Osteoblast (primary cell): ENCODE data around the gene ACTG1. TPM values are rescaled to one million over a fixed set of nuclear protein-coding genes. Genes with fewer than 3 reads are reported as not detected.

Source experiments
- DNase-seq: peaks from one replicate; pipeline ENCODE4 v3.0.0; 2011; ENCODE audit warnings: low spot score, mixed read lengths; ENCODE audit not compliant: insufficient read length; ENCODE audit errors: missing footprints
- H2AFZ ChIP-seq: 2 replicates; pipeline ENCODE4 v1.6.0; 2011; ENCODE audit warnings: mild to moderate bottlenecking, low read length
- H3K27ac ChIP-seq: 2 replicates; pipeline ENCODE4 v1.5.1; 2011; ENCODE audit warnings: mild to moderate bottlenecking, low read depth, low read length, moderate library complexity
- H3K27me3 ChIP-seq: 2 replicates; pipeline ENCODE4 v1.6.0; 2012; ENCODE audit warnings: mild to moderate bottlenecking, control low read depth, inconsistent platforms, low read length, moderate library complexity; ENCODE audit not compliant: insufficient read depth
- H3K36me3 ChIP-seq: 2 replicates; pipeline ENCODE4 v1.5.1; 2011; ENCODE audit warnings: mild to moderate bottlenecking, low read length, control low read depth, moderate library complexity; ENCODE audit not compliant: insufficient read depth
- H3K4me1 ChIP-seq: 2 replicates; pipeline ENCODE4 v1.5.1; 2011; ENCODE audit warnings: mild to moderate bottlenecking, low read length, control low read depth, moderate library complexity; ENCODE audit not compliant: insufficient read depth
- H3K4me2 ChIP-seq: 2 replicates; pipeline ENCODE4 v1.6.0; 2011; ENCODE audit warnings: mild to moderate bottlenecking, low read length; ENCODE audit not compliant: insufficient read depth
- H3K4me3 ChIP-seq: fragments of 200-600 bp; sonication (generic); 3 replicates; pipeline ENCODE4 v1.5.1; 2012; ENCODE audit warnings: mild to moderate bottlenecking, low read length, inconsistent platforms; ENCODE audit not compliant: insufficient read depth
- H3K79me2 ChIP-seq: 2 replicates; pipeline ENCODE4 v1.6.0; 2012; ENCODE audit warnings: mild to moderate bottlenecking, low read length, control low read depth, inconsistent platforms; ENCODE audit not compliant: insufficient read depth
- H3K9me3 ChIP-seq: 2 replicates; pipeline ENCODE4 v1.5.1; 2011; ENCODE audit warnings: low read depth, low read length, control low read depth
- H4K20me1 ChIP-seq: 2 replicates; pipeline ENCODE4 v1.6.0; 2012; ENCODE audit warnings: mild to moderate bottlenecking, low read length, control low read depth; ENCODE audit not compliant: insufficient read depth
- total RNA-seq: library from RNA; depleted of rRNA; stranded (reverse); fragments of >200 nt; gene quantifications from 2 replicates; pipeline ENCODE4 v1.2.3, GENCODE V29; 2012
- TF ChIP-seq, protein P1 (sequence below): IDR thresholded peaks from 2 replicates; pipeline ENCODE4 v1.5.1; 2011; ENCODE audit warnings: mild to moderate bottlenecking, low read depth, low read length, moderate library complexity; ENCODE audit errors: extremely low read depth

The ACTG1 gene
- total RNA-seq, 1 donor: 13,273 TPM

DNA sequence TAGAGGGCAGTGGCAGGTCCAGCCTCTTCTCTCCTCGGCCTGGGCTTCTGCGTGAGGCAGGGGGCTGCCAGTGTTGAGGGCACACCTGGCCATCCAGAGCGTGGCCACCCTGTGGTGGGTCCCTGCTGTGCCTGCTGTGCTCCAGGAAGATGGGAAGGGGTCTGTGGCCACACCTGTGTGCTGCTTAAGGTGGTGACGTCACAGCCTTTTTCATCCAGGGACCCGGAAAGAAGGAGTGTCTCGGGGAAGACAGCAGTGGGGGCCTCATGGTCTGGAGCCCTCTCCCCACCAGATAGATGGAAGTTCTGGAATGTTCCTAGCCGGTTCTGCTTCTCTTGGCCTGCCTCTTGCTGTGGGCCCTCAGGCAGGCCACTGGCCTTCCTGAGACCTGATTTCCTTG, 36.5 kb downstream of the ACTG1 start:
- no peaks in the 10 kb centered on the region for H3K36me3 ChIP-seq
- H3K4me1 ChIP-seq: peaks cover 11% of the 10 kb centered on the region
- no peak for DNase-seq
- H3K4me2 ChIP-seq: no peak overlapping the region
- H2AFZ ChIP-seq: no peak overlapping the region
- H3K4me3 ChIP-seq: no peak overlapping the region
- H3K9me3 ChIP-seq: peaks cover 3% of the 10 kb centered on the region
- TF ChIP-seq, protein P1, sequence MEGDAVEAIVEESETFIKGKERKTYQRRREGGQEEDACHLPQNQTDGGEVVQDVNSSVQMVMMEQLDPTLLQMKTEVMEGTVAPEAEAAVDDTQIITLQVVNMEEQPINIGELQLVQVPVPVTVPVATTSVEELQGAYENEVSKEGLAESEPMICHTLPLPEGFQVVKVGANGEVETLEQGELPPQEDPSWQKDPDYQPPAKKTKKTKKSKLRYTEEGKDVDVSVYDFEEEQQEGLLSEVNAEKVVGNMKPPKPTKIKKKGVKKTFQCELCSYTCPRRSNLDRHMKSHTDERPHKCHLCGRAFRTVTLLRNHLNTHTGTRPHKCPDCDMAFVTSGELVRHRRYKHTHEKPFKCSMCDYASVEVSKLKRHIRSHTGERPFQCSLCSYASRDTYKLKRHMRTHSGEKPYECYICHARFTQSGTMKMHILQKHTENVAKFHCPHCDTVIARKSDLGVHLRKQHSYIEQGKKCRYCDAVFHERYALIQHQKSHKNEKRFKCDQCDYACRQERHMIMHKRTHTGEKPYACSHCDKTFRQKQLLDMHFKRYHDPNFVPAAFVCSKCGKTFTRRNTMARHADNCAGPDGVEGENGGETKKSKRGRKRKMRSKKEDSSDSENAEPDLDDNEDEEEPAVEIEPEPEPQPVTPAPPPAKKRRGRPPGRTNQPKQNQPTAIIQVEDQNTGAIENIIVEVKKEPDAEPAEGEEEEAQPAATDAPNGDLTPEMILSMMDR: no peak
- H3K27me3 ChIP-seq: no peaks in the 10 kb centered on the region
- no peak overlapping the region for H3K27ac ChIP-seq
- no peaks in the 10 kb centered on the region for H4K20me1 ChIP-seq
- no peaks in the 10 kb centered on the region for H3K79me2 ChIP-seq

DNA sequence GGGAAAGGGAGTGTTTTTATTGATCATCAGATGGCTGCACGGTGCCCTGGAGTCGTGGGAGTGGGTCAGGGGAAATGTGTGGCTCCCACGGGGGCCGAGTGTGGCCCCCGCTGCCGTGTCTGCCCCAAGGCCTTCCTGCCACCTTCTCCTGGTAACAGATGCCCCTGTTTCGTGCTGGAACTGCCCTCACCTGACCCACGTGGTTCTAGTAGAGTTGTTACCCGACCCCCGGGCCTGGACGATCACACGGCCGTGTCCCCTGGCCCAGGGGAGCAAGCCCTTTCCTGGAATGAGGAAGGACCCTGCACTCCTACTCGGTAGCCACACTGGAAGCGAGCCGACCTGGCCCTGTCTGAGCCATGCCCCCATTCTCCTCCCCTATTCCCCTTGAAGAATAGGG, 37.6 kb downstream of the ACTG1 start:
- no peaks in the 10 kb centered on the region for H3K36me3 ChIP-seq
- H3K27me3 ChIP-seq: no peaks in the 10 kb centered on the region
- DNase-seq: no peak
- H3K9me3 ChIP-seq: peaks cover 3% of the 10 kb centered on the region
- TF ChIP-seq, protein P1: no peak
- H3K4me2 ChIP-seq: no peak overlapping the region
- no peak overlapping the region for H2AFZ ChIP-seq
- H3K27ac ChIP-seq: no peak overlapping the region
- no peaks in the 10 kb centered on the region for H4K20me1 ChIP-seq
- no peaks in the 10 kb centered on the region for H3K79me2 ChIP-seq
- H3K4me3 ChIP-seq: no peak overlapping the region
- H3K4me1 ChIP-seq: peaks cover 10% of the 10 kb centered on the region

DNA sequence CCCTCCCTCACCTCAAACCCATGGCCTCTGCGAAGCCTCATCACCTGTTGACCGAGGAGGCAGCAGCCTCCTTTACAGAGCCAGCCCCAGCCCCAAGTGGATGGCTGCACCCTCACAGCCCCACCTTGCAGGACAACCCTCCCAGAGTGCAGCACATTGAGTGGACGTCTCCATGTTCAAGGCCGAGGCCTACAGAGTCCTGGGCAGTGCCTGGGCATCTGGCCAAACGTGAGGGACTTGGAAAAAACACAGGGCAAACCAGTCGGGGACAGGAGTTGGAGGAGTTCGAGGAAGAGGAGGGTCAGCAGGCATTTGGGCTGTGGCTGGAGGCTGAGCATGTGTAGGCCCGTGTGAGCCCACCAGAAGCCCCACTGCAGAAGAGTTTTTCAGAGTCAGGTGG, 39.6 kb downstream of the ACTG1 start:
- no peak overlapping the region for H3K4me3 ChIP-seq
- no peaks in the 10 kb centered on the region for H3K79me2 ChIP-seq
- H3K36me3 ChIP-seq: no peaks in the 10 kb centered on the region
- no peak overlapping the region for H3K4me2 ChIP-seq
- H3K4me1 ChIP-seq: peaks cover 9% of the 10 kb centered on the region
- no peak overlapping the region for H3K27ac ChIP-seq
- H3K9me3 ChIP-seq: peaks cover 3% of the 10 kb centered on the region
- no peak for DNase-seq
- TF ChIP-seq, protein P1: no peak
- H3K27me3 ChIP-seq: no peaks in the 10 kb centered on the region
- no peak overlapping the region for H2AFZ ChIP-seq
- H4K20me1 ChIP-seq: no peaks in the 10 kb centered on the region

DNA sequence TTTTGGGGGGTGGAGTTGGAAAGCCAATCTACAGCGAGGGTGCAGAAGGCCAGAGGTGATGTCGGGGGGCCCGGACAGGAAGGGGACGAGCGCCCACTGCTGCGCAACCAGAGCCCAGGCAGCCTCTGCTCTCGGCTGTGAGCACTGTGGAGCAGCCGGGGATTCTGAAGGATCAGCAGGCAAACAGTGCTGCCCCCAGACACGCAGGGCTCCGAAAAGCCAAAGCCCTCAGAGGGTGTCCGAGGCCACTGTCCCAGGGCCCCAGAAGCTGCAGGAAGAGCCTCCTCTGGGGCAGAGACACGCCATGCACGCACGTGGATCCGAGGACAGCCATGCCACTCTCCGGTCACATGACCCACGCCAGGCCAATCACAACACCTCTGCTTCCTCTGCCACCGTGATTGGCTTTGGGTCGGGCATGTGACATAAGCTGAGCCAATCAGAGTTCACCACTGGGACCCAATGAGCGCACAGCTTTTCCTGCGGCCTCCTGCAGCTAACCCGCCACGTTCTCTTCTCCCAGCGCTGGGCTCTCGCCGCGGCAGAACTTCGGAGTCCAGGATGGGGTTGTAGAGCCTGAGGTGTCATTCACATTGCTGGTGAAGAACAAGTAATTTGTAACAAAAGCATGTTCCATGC, 40.7 kb downstream of the ACTG1 start:
- H3K4me2 ChIP-seq: peak overlapping the region; percentile 63
- peak overlapping the region; percentile 73 for H2AFZ ChIP-seq
- DNase-seq: peak; percentile 100
- TF ChIP-seq, protein P1: peak; percentile 49
- no peak overlapping the region for H3K27ac ChIP-seq
- peaks cover 3% of the 10 kb centered on the region for H3K9me3 ChIP-seq
- no peaks in the 10 kb centered on the region for H3K36me3 ChIP-seq
- H3K4me3 ChIP-seq: peak overlapping the region; percentile 59
- H3K27me3 ChIP-seq: no peaks in the 10 kb centered on the region
- H3K4me1 ChIP-seq: peaks cover 9% of the 10 kb centered on the region
- H3K79me2 ChIP-seq: no peaks in the 10 kb centered on the region
- no peaks in the 10 kb centered on the region for H4K20me1 ChIP-seq
